ENCODE measurements around the gene CSF2.
"Not testable (repeated sequence)": the region's sequence is repeated elsewhere in the genome, so short reads cannot be mapped to it uniquely, and the experiment has no call there.

The CSF2 gene

GRCh38 chr5:132114150-132115121, 40.8 kb downstream of the CSF2 start:
- DNase-seq: no peak

GRCh38 chr5:132115375-132115774, 41.8 kb downstream of the CSF2 start:
- no peak for DNase-seq

GRCh38 chr5:132116072-132116471, 42.5 kb downstream of the CSF2 start:
- no peak for DNase-seq

GRCh38 chr5:132116909-132117489, 43.4 kb downstream of the CSF2 start:
- not testable (repeated sequence) for DNase-seq

- DNase-seq: not testable (repeated sequence)
These were observed 47.1 kb downstream of the CSF2 start for GRCh38 chr5:132120717-132121116.

- not testable (repeated sequence) for DNase-seq
These were observed 49.4 kb downstream of the CSF2 start for GRCh38 chr5:132122971-132123370.

GRCh38 chr5:132123578-132123977, 50.0 kb downstream of the CSF2 start:
- not testable (repeated sequence) for DNase-seq

All from fibroblast of skin of right biceps (primary cell).